DMS 273 (cell line): Measurements from ENCODE around the gene ROBO2.
A peak's percentile ranks its signal among the peaks of the same experiment; 100 is the strongest.

Experiments
- DNase-seq: peaks from one replicate; lab custom pipeline; 2025; ENCODE audit not compliant: unreplicated experiment; lab: John Stamatoyannopoulos, UW

ROBO2 gene

DNA sequence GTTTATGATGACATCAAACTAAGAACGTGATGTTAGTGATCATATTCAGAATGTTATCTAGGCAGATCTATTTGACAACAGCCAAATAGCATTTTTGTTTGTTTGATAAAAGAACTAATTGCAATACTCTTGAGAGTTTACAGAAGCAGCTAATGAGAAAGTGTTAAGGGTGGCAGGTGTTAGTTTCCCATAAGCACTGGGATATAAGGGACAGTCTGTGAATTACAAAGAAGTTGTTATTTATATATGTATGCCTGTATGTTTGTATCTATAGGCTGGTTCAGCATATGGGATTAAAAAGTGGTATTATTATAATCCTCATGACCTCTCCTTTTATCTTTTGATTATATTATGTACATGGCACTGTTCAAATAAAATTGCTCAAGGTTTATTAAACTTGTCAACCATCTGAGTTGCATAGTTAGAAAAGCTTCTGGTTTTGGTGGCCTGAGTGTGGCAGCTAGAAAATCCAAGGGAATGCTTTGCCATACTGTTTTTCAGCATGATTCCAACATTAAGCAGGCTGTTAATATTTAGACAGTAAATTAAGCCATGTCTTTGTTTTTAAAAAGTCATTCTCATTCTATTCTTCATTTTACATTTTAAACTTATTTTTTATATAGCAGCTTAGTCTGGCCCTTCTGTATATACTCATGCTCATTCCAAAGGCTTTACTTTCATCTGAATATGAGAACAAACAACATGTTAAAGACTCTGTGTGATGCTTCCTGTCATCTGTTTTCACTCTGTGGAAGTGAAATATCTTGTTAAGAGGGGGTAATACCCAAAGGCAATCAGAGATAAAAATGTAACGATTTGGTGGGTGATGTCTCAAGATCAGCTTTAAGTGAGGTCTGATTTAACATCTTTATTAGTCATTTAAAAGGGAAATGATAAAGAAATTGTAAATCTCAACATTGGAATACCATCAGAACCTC is 13.1 kb downstream of the ROBO2 start:
- no peak for DNase-seq

DNA sequence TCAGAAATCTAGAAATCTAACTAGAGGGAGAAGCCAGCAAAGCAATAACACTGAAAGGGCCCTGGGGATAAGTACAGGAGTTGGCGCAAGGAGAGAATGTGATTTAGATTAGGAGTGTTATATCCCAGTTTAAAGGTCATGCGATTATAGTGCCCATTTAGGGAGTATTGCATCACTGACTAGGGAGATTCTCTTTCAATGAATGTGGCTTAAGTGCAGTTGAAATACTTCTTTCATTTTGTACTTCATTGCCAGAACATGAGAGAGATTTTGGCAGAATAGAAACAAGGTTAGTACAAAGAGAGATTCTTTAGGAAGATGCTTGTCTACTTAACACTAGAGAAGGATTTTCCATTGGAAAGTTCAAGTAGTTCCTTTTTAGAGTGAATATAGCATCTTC is 13.9 kb downstream of the ROBO2 start:
- no peak for DNase-seq

DNA sequence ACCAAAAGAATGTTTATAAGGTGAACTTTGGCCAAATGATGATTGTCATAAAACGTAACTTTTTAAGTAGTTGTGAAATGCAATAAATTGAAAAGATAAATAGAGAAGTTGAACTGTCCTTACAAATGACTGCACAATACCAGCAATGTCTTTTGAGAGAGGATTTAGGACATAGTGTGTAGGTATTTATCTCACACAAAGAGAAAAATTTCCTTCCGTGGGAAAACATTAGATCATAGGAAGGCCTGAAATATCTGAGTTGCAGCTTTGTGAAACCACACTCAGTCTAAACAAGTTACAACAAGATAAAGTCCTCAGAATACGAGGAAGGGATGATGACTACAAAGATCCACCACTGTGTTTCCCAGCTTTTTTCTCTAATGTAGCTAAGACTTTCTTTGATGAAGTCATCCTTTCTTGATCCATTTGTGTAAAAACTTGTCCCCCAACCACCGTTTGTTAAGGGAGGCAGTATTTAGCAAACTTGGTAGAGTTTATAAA is 16.0 kb downstream of the ROBO2 start:
- DNase-seq, result no peak

DNA sequence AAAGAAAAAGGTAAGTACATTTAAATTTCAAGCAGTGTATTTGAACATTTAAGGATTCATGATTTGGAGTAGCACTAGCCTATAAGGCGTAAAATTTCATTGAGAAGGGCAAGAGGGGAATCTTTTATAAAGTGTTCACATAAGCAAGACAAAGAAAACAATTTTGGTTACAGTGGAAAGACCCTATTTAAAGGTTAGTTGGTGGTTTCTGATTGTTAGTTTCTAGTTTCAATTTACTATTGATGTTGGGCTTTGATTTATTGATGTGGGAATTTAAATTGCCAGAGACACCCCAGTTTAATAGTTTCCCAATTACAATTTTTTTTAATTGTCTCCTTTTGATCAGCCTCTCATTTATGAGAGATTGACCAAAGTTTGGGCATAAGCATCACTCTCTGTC is 19.5 kb downstream of the ROBO2 start:
- DNase-seq, result no peak

DNA sequence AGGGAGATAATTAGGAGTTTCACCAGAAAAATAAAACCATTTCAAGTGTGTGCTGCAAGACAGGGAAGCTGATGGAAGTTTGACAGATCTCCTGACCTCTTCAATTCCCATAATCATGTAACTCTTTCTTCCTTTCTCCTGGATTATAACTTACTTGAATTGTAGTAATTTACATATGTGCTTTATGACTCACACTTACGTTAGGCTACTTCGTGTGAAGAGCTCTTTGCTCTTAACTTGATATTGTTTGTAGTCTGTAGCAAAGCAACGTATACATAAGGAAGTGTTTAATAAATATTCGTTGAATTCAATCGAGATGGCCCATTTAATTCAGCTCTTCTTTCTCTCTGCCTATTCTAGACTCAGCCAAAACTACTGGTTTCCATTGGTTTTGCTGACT is 23.5 kb downstream of the ROBO2 start:
- no peak for DNase-seq

DNA sequence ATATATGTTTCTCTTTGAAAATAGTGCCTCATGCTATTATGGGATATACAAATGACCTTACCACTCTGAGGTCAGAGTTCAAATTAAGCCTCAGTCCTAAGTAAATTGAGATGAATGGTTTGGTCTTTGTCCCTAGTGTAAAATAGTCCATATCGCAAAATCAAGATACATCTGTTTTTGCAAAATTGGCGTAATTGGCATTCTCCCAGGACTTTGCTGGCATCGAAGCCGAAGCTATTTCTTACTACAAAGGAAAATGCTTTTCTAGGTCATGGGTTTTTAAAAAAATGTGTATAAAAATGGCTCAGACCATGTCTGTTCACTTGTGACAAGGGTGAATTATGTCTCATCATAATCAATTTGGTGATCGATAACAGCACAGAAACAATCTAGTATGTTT is 25.9 kb downstream of the ROBO2 start:
- no peak for DNase-seq

DNA sequence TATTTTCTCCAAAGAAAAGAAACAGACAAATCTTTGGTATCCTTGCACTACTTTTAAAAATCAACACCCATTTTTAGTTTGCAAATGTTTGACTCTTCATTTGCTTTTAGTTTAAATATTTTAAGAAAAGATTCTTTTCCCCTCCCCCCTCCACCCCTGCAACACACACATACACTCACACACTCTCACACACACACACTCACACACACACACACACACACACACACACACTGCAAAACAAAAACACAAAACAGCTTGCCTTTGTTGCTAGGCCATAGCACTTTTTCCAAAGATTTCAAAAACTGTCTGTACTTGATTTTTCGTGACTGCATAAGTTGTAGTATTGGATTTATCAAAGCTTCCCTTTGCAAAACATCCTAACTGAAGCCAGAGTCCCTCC is 26.9 kb downstream of the ROBO2 start:
- DNase-seq, result no peak

DNA sequence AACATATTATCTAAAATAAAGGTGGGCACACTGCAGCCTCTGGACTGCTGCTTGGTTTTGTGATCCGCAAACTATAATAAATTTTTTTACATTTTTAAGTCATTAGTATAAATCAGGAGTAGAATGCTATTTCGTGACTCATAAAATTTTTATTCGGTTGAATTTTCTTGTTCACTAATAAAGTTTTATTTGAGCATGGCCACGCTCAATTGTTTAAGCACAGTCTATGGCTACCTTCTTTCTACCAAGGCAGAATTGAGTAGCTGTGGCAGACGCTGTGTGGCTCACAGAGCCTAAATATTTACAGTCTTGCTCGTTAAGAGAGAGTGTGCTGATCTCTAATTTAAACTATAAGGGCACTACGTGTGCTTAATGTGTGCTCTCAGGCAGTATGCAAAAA is 28.9 kb downstream of the ROBO2 start:
- DNase-seq, result no peak

DNA sequence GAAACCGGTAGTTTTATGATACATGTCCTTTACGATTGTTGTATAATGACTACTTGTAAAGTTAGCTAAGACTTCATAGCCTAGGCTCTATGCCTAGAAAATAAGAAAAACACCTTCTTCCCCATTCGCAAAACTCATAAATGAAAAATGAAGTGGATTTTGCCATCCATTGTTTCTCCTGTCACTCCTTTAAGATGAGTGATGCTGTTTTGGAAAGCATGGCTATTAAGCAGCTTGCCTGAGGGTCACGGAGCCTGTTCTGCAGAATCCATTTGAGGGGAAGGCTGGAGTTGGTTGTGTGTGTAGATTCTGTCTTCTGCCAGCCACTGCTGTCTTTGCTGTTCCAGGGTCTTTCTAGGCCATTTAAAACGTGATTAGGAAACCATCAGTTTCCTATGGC is 31.5 kb downstream of the ROBO2 start:
- DNase-seq, result no peak

DNA sequence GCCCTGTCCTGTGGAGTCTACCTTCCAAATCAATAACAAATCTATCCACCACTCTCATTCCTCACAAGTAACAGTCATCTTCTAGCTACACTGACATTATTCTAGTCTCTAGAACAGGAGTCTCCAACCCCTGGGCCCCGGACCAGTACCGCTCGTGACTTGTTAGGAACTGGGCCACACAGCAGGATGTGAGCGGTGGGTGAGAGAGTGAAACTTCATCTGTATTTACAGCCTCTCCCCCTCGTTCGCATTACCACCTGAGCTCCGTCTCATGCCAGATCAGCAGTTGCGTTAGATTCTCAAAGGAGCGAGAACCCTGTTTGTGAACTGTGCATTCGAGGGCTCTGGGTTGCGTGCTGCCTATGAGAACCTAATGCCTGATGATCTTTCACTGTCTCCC is 31.9 kb downstream of the ROBO2 start:
- DNase-seq, result no peak

DNA sequence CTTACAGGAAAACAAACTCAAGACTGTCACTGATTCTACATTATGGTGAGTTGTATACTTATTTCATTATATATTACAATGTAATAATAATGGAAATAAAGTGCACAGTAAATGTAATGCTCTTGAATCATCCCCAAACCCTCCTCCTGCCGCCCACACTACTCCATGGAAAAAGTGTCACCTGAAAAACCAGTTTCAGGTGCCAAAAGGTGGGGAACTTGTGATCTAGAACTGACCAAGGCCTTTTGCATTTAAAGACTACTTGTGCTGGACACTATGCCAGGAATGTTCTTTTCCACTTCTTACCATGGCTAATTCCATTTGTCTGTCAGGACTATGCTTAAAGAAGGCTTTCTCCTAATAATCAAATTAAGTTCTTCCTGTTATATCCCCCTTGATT is 32.3 kb downstream of the ROBO2 start:
- DNase-seq, result no peak

DNA sequence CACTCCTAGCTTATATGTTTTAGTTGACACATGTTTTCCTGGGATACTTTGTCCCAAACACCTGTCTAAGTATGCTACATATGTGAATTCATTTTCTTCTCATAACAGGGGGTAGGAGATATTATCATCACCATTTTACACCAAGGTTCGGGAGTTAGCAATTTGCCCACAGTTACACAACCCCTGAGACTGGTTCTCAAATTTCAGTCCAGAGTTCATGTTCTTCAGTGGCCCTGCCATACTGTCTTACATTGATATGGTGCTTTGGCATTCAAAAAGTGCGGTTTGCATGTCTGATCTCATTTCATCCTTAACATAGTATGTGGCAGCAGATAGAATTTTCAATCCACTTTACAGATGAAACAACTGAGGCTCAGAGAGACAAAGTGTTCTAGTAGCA is 38.4 kb downstream of the ROBO2 start:
- DNase-seq, result peak; percentile 2

DNA sequence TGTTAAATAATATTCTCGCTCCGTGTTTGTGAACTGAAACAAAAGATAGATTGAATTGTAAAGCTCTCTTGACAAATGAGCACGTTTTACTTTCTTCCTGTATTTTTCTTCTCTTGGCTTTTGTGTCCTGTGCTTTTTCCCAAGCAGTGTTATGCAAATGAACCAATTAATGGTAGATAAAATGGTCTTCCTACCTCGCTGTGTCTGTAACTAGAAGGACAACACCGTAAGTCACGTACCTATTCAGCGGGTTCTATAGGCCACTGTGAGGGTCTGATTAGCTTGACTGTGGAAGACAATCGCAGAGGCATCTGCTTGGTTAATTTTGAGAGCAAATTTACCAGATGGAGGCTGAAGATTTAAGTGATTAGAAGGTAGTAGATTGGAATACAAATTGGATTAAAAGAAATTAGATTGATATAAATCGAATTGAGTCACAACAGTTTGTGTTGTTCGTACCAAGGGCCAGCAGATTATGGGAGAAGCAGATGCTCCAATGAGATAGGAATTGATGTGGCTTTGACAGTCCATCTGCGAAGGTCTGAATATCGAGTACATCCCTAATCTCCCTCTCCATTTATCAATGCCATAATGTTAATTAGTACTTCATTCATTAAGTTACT is 40.2 kb downstream of the ROBO2 start:
- DNase-seq, result peak; percentile 11

DNA sequence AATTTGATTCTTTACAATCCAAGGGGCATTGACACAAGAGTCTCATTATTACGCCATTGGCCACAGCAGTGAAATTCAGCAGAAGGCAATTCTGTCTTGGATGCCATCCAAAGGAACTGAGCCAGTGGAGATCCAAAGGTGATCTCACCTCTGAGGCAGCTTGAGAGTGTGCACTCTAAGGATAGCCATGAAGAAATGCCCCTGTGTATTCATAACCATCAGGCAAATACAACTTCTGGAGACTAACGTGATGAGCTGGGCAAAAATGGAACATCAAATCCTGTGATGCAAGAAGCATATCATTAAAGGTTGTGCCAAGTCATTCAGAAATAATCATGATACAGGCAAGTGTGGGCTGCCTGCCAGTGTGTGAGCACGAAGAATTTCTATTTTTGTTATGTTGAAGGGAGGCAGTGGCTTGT is 41.4 kb downstream of the ROBO2 start:
- peak; percentile 86 for DNase-seq

DNA sequence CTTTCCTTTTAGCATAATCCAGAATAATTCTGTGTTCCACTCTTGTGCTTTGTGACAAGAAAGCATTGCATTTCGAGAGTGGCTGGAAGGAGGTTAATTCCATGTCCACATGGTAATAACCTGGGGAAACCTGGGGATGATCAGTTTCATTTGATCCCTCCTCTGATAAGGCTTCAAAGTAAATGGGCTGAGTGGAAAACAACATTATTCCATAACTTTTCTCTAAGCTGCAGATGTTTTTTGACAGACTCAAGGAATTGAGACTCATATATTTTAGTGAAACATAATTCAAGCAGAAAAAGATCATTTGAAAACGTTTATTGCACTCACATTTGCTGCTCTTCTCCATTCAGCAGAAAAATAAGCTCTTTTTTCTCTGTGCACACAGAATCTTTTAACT is 44.6 kb downstream of the ROBO2 start:
- no peak for DNase-seq

DNA sequence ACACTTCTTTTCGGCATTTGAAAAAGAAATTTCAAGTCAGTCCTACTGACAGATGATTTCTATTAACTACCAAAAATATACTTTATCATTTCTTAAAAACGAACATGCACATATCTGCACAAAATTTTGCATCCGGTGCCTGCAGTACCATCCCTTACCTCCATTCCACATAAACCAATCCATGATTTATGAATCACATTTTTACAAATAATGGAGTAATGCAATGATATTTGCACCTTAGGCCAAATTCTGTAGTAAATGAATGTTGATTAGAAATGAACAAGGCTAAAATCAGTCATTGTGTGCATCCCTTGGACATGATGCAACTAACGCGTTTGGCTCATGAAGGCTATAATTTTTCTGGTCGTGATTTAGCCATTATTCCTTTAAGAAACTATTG is 46.5 kb downstream of the ROBO2 start:
- DNase-seq, result no peak

DNA sequence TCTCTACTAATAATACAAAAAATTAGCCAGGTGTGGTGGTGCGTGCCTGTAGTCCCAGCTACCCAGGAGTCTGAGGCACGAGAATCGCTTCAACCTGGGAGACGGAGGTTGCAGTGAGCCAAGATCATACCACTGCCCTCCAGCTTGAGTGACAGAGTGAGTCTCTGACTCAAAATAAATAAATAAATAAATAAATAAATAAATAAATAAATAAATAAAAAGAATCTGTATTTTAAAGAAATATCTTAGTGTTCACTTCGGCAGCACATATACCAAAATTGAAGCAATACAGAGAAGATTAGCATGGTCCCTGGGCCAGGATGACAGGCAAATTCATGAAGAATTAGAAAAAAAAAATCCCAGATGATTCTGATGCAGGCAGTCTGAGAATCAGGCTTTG is 51.9 kb downstream of the ROBO2 start:
- no peak for DNase-seq

DNA sequence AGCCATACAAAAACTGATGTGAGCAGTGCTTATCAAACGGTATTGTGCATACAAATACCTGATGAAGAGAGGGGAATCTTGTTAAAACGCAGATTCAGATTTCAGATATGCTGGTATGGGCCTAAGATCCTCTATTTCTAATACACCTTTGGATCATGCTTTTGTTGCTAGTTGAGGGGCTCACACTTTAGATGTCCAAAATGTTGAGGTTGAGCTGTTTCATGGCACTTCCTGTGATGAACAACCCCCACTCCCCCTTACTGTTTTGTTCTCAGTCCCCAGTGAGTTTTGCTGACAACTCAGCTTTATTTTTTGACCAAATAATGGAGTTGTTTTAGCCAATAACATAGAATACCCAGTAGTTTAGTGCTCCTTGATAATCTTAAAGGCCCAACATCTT is 53.2 kb downstream of the ROBO2 start:
- DNase-seq, result no peak

DNA sequence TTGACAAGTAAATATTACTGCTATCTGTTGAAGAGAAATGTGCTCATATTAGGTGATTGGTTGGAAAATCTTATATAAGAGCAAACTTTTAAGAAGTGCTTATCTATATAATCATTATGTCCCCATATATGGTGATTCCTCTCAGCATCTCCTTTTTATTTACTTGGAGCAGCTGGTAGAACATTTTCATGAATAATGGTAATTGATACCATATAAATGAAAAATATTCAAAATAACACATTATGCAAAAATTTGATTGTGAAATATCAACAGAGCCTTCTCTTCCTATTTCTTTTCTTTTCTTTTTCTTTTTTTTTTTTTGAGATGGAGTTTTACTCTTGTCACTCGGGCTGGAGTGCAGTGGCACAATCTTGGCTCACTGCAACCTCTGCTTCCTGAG is 56.2 kb downstream of the ROBO2 start:
- DNase-seq, result no peak

DNA sequence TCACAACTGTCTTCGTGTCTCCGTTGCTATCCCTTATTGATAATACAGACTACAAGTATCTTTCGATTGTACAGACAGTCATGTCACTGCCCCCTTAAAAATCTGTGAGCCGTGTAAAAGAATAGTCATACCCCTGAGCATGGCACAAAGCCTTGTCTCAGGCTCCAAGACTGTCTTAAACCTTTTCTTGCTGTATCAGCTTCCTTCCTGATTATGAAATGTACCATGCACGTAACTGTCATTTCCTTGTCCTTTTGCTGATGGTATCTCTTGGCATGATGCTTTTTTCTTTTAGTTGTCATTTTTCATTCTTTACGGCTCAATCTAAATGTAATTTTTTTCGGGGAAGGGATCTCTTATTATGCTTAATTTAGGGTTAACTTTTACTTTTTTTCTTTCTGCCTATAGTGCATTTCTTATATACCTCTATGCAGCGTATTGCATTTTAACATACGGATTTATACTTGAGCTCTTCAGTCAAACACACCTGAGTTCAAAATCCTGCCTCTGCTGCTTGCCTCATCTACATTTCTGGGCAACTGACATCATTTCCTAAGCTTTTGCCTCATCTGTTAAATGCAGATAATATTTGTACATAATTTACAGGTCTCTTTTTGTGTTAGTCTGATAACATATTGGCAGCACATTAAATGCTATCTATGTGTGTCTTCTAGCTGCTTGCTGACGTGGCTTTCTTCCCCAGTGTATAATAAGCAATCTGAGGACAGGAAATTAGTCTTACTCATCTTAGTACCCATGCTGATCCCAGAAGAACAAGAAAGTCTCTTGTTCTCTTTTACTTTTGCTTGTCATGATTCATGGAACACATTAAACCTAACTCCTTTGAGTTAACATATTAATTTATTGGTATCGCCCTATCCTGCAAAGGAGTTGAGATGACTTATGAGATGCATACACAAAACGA is 57.3 kb downstream of the ROBO2 start:
- DNase-seq, result no peak
